Measurements from ENCODE around the gene PRKN. TPM values are rescaled to one million over a fixed set of nuclear protein-coding genes. Genes with fewer than 3 reads are reported as not detected.

The PRKN gene
- total RNA-seq, 2 donors from 2014 or later, result 15.7 to 19.3 TPM

DNA sequence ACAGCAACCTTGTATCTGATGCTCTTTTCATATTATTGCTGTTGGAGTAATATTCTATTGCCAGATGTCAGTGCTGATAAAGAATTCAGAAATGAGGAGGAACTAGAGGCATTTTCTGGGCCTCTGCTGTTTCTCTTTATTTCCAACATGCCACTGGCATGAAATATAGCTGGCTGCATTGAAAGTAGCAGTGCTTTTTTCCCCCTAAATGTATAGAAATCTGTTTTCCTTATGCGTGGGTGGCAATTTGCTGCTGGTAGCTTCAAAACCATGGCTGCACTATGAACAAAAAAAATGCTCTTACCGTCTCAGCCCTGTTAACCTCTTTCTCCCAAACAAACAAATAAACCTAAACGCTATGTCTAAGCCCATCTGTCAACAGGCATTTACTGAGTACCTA, 1011.4 kb downstream of the PRKN start:
- Histone ChIP-seq H3K4me3 (no peak overlapping the region), H3K36me3 (no peaks in the 10 kb centered on the region), H3K27me3 (no peaks in the 10 kb centered on the region), H3K4me1 (no peaks in the 10 kb centered on the region), H3K27ac (no peak overlapping the region), H3K9me3 (no peaks in the 10 kb centered on the region)
- DNase-seq (ENCODE audit: low spot score), result no peak
- TF ChIP-seq, protein P1, sequence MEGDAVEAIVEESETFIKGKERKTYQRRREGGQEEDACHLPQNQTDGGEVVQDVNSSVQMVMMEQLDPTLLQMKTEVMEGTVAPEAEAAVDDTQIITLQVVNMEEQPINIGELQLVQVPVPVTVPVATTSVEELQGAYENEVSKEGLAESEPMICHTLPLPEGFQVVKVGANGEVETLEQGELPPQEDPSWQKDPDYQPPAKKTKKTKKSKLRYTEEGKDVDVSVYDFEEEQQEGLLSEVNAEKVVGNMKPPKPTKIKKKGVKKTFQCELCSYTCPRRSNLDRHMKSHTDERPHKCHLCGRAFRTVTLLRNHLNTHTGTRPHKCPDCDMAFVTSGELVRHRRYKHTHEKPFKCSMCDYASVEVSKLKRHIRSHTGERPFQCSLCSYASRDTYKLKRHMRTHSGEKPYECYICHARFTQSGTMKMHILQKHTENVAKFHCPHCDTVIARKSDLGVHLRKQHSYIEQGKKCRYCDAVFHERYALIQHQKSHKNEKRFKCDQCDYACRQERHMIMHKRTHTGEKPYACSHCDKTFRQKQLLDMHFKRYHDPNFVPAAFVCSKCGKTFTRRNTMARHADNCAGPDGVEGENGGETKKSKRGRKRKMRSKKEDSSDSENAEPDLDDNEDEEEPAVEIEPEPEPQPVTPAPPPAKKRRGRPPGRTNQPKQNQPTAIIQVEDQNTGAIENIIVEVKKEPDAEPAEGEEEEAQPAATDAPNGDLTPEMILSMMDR (IDR thresholded peaks at IDR 0.05), result no peak

DNA sequence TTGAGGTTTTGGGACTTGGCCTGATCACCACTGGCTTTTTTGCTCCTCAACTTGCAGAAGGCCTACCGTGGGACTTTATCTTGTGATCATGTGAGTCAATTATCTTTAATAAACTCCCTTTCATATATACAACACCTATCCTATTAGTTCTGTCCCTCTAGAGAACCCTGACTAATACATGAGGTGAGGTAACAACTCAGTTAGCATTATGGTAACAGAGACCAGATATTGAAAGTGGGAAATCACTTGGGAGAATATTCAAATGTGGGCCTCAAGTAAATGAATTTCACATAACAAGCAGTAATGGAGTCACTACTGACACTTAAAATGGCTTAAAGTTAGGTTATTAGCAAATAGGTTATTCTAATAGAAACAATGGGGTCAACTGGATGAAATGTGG, 1015.6 kb downstream of the PRKN start:
- TF ChIP-seq, protein P1 (IDR thresholded peaks at IDR 0.05), result no peak
- H3K27me3 ChIP-seq, result no peaks in the 10 kb centered on the region
- no peak overlapping the region for H3K27ac ChIP-seq

DNA sequence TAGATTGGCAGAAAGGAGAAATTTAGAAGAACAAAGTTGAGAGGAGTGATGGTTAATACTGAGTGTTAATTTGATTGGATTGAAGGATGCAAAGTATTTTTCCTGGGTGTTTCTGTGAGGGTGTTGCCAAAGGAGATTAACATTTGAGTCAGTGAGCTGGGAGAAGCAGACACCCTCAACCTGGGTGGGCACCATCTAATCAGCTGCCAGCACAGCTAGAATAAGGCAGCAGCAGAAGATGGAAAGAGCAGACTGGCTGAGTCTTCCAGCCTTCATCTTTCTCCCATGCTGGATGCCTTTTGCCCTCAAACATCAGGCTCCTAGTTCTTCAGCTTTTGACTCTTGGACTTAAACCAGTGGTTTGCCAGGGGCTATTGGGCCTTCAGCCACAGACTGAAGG, 1016.1 kb downstream of the PRKN start:
- TF ChIP-seq, protein P1 (IDR thresholded peaks at IDR 0.05), result no peak
- no peaks in the 10 kb centered on the region for H3K9me3 ChIP-seq
- no peak overlapping the region for H3K27ac ChIP-seq
- no peak overlapping the region for H3K4me3 ChIP-seq
- no peak for DNase-seq (ENCODE audit: low spot score)
- no peaks in the 10 kb centered on the region for H3K4me1 ChIP-seq
- H3K27me3 ChIP-seq, result no peaks in the 10 kb centered on the region
- H3K36me3 ChIP-seq, result no peaks in the 10 kb centered on the region

More for the DNA sequence above, 1015.6 kb downstream of the PRKN start:
- no peak overlapping the region for H3K4me3 ChIP-seq
- H3K36me3 ChIP-seq, result no peaks in the 10 kb centered on the region
- no peaks in the 10 kb centered on the region for H3K4me1 ChIP-seq
- no peak for DNase-seq (ENCODE audit: low spot score)
- no peaks in the 10 kb centered on the region for H3K9me3 ChIP-seq

DNA sequence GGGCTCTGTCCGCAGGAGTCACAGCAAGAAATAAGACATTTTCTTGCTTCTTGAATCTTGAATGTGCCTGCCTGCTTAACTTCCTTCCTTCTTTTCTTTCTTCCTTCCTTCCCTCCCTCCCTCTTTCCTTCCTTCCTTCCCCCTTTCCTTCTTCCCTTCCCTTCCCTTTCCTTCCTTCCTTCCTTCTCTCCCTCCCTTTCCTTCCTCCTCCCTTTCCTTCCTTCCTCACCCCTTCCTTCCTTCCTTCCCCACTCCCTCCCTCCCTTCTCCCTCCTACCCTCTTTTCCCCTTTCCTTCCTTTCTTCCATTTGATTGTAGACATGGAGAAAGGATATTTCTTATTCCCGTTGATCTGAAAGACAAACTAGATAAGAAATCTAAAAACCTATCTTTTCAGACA, 1016.9 kb downstream of the PRKN start:
- TF ChIP-seq, protein P1 (IDR thresholded peaks at IDR 0.05), result no peak
- Histone ChIP-seq H3K9me3 (no peaks in the 10 kb centered on the region), H3K4me1 (no peaks in the 10 kb centered on the region), H3K36me3 (no peaks in the 10 kb centered on the region), H3K4me3 (no peak overlapping the region), H3K27ac (no peak overlapping the region), H3K27me3 (no peaks in the 10 kb centered on the region)
- no peak for DNase-seq (ENCODE audit: low spot score)

DNA sequence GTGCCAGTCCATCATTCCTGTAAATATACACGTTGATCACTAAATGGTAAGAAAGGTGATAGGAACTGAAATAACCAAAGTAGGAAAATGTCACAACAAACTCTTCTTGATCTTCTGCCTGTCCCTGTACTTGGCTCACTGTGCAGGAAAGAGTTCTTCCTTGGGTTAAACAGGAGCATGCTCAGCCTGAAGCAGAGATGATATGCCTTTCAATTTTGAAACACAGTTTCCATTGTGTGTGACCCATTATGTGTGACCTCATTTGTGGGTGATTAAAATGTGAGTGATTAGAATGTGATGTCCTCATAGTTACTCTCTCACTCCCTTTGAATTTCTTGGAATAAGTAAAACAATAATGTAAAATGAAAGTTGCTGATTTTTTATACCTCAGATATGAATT, 1026.5 kb downstream of the PRKN start:
- H3K4me1 ChIP-seq, result no peaks in the 10 kb centered on the region

DNA sequence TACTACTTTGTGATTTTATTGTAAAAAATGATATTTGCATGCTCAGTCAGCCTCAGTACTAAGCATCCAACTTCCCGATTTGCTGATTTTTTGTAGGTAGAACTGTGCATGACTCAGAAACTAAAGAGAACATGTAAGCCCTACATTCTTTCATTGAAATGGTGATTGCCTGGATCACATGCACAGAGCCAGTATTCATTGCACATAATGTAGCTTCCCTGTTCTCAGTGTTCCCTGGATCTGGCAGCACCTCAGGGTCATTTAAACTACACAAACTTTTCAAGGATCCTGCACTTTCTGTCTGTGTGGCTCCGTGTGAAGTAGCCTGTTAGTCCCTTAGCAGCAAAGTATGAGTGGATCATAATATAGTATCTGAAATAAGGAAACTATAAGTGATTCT, 1030.8 kb downstream of the PRKN start:
- Histone ChIP-seq H3K27ac (no peak overlapping the region), H3K4me3 (no peak overlapping the region), H3K4me1 (no peaks in the 10 kb centered on the region), H3K27me3 (no peaks in the 10 kb centered on the region), H3K36me3 (no peaks in the 10 kb centered on the region), H3K9me3 (no peaks in the 10 kb centered on the region)
- no peak for DNase-seq (ENCODE audit: low spot score)
- TF ChIP-seq, protein P1 (IDR thresholded peaks at IDR 0.05), result no peak

More for the DNA sequence above, 1026.5 kb downstream of the PRKN start:
- TF ChIP-seq, protein P1 (IDR thresholded peaks at IDR 0.05), result no peak
- Histone ChIP-seq H3K4me3 (no peak overlapping the region), H3K9me3 (no peaks in the 10 kb centered on the region), H3K36me3 (no peaks in the 10 kb centered on the region), H3K27ac (no peak overlapping the region), H3K27me3 (no peaks in the 10 kb centered on the region)
- DNase-seq (ENCODE audit: low spot score), result no peak
